Thyroid gland (tissue), 4 donors: ENCODE results near the gene BICD1.

Experiments used
- POLR2A ChIP-seq, 2 donors: fragments of 450-650 bp; IDR thresholded peaks; one replicate each; pipeline ENCODE4 v1.6.1; 2017; ENCODE audit warnings: antibody characterized with exemption in 2 of 2, mild to moderate bottlenecking in 2 of 2, moderate library complexity in 1 of 2
- TF ChIP-seq, protein P1 (sequence below), 6 experiments: fragments of 200-600 bp in 3 of 6; fragments of 450-650 bp in 3 of 6; sonication (generic) in 3 of 6; IDR thresholded peaks; one replicate each; pipeline ENCODE4 v1.5.1; 2016 to 2019; ENCODE audit warnings: antibody characterized with exemption in 6 of 6, mild to moderate bottlenecking in 2 of 6, inconsistent platforms in 1 of 6, moderate library complexity in 1 of 6

DNA sequence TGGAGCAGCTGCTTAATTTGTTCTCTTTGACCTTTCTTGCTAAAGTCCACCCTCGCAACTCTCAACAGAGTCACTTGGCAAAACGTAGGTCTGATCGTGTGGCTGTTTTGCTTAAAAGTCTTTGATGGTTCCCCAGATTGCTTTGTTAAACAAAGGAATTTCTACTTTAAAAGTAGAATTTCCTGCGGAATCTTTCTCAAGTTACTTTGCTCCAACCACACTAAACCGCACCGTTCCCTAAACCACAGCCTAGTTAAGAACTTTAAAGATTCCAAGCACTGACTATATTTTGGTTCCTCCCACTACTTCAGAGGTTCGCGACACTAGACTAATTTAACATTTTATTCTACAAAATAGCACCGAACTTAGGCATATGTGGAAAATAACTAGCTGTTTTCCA lies 177.9 kb downstream of the BICD1 start:
- TF ChIP-seq, protein P1, sequence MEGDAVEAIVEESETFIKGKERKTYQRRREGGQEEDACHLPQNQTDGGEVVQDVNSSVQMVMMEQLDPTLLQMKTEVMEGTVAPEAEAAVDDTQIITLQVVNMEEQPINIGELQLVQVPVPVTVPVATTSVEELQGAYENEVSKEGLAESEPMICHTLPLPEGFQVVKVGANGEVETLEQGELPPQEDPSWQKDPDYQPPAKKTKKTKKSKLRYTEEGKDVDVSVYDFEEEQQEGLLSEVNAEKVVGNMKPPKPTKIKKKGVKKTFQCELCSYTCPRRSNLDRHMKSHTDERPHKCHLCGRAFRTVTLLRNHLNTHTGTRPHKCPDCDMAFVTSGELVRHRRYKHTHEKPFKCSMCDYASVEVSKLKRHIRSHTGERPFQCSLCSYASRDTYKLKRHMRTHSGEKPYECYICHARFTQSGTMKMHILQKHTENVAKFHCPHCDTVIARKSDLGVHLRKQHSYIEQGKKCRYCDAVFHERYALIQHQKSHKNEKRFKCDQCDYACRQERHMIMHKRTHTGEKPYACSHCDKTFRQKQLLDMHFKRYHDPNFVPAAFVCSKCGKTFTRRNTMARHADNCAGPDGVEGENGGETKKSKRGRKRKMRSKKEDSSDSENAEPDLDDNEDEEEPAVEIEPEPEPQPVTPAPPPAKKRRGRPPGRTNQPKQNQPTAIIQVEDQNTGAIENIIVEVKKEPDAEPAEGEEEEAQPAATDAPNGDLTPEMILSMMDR (IDR thresholded peaks at IDR 0.05) = no peak
- no peak for TF ChIP-seq POLR2A (IDR thresholded peaks at IDR 0.05)
